PC-9 (cell line): ENCODE results near the gene HHATL.

ENCODE experiments used
- EZH2 ChIP-seq: fragments of 200-600 bp; sonication (generic); IDR thresholded peaks from 2 replicates; pipeline ENCODE4 v1.8.0; 2017; ENCODE audit warnings: antibody characterized with exemption, low read depth
- TF ChIP-seq, protein P1 (sequence below): fragments of 200-600 bp; sonication (generic); conservative IDR thresholded peaks from 2 replicates; pipeline ENCODE4 v1.6.1; 2017; ENCODE audit warnings: mixed run types, antibody characterized with exemption, mild to moderate bottlenecking, moderate library complexity

GRCh38 chr3:42694366-42694765 is 8.2 kb downstream of the HHATL start:
- TF ChIP-seq, protein P1, sequence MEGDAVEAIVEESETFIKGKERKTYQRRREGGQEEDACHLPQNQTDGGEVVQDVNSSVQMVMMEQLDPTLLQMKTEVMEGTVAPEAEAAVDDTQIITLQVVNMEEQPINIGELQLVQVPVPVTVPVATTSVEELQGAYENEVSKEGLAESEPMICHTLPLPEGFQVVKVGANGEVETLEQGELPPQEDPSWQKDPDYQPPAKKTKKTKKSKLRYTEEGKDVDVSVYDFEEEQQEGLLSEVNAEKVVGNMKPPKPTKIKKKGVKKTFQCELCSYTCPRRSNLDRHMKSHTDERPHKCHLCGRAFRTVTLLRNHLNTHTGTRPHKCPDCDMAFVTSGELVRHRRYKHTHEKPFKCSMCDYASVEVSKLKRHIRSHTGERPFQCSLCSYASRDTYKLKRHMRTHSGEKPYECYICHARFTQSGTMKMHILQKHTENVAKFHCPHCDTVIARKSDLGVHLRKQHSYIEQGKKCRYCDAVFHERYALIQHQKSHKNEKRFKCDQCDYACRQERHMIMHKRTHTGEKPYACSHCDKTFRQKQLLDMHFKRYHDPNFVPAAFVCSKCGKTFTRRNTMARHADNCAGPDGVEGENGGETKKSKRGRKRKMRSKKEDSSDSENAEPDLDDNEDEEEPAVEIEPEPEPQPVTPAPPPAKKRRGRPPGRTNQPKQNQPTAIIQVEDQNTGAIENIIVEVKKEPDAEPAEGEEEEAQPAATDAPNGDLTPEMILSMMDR: no peak
- TF ChIP-seq EZH2: no peak
